ENCODE data around the gene SELPLG. TPM values are rescaled to one million over a fixed set of nuclear protein-coding genes. Genes with fewer than 3 reads are reported as not detected.

The SELPLG gene
- total and polyA plus RNA-seq, 11 donors: 1.0 to 26.7 (median 4.0) TPM

DNA sequence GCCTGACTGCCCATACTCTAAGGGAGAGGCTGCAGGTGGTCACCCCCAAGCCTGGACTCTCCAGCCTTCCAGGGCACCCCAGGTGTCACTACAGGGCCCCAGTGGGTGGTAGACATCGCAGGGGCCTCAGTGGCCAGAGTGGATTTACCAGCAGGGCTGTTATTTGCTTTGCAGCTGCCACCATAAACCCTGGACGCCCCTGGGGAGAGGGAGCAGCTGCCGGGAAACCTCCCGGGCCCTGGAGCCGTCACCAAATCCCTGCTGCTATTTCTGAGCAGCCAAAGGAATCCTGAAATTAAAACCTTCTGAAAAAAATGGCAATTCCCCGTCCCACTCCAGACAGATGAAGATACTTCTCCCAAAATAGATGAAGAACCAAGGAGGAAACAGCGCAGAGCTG is 49.7 kb downstream of the SELPLG start:
- Histone ChIP-seq H3K9me3 (no peaks in the 10 kb centered on the region), H3K4me3 (no peak overlapping the region), H3K27me3 (no peaks in the 10 kb centered on the region), H3K27ac (peak overlapping the region in 1 of 12 donors; percentile 7), H3K36me3 (no peaks in the 10 kb centered on the region), H3K4me1 (peaks cover 0 to 25% (median 0%) of the 10 kb centered on the region in 12 donors)
- DNase-seq: peak in 1 of 5 donors; percentile 25
- 50 to 60% (median 55%) methylated on average over 7 of the region's 7 CpGs for WGBS, 4 donors
- intact Hi-C loops (cut with DNase I): no loop called here
- TF ChIP-seq CTCF (IDR thresholded peaks at IDR 0.05): no peak
- TF ChIP-seq POLR2A (IDR thresholded peaks at IDR 0.05): no peak
- peak in 1 of 4 donors; percentile 15 for ATAC-seq

DNA sequence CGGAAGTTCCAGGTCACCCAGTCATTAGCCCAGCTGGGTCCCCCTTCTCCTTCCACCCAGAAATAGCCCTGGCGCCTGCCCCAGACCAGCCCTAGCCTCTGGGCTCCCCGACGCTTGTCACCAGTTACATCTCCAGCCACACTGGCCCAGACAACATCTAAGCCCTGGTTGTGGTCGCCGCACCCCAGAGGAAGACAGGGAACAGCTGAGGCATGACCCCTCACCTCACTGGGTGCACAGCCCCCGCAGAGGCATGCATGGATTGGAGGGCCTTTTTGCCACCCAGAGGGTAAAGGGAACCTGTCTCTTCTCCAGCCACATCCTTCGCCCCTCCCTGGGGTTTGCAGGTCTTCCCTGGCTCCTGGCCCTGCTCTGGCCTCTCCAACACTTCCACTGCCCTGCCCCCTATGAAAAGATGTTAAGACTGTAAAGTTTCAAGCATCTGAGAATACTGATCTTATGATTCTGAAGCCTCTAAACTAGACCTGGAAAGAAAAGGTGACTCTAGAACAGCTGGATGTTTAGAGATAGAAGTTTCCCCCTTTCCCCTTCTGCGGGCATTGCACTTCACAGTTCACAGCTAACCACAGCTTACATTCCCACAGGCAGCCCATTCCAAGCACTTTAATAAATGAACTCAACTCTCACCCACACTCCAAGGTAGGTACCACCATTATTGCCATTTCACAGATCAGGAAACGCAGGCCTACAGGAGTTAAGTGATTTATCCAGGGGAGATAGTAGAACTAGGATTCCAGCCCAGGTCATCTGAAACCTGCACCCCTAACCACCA is 50.5 kb downstream of the SELPLG start:
- ATAC-seq: no peak

GRCh38 chr12:108582509-108582908 is 51.2 kb downstream of the SELPLG start:
- 88 to 93% (median 89%) methylated on average over 9 of the region's 9 CpGs for WGBS, 4 donors
- ATAC-seq: no peak
- H3K4me1 ChIP-seq: peaks cover 0 to 22% (median 0%) of the 10 kb centered on the region in 12 donors

More for the DNA sequence above, 50.5 kb downstream of the SELPLG start:
- whole genome bisulfite sequencing, 4 donors: 76 to 83% (median 78%) methylated on average over 9 to 10 of the region's 10 CpGs
- no peaks in the 10 kb centered on the region for H3K36me3 ChIP-seq
- intact Hi-C loops (cut with DNase I): no loop called here
- peaks cover 0 to 25% (median 0%) of the 10 kb centered on the region in 12 donors for H3K4me1 ChIP-seq
- no peaks in the 10 kb centered on the region for H3K9me3 ChIP-seq
- TF ChIP-seq POLR2A (IDR thresholded peaks at IDR 0.05): no peak
- TF ChIP-seq CTCF (IDR thresholded peaks at IDR 0.05): no peak
- no peak overlapping the region for H3K27ac ChIP-seq
- H3K27me3 ChIP-seq: no peaks in the 10 kb centered on the region
- H3K4me3 ChIP-seq: no peak overlapping the region
- DNase-seq: peak in 1 of 5 donors; percentile 20

More at GRCh38 chr12:108582509-108582908, 51.2 kb downstream of the SELPLG start:
- peak in 1 of 5 donors; percentile 17 for DNase-seq
- Histone ChIP-seq H3K27me3 (no peaks in the 10 kb centered on the region), H3K27ac (no peak overlapping the region), H3K9me3 (no peaks in the 10 kb centered on the region), H3K36me3 (no peaks in the 10 kb centered on the region), H3K4me3 (no peak overlapping the region)
- TF ChIP-seq CTCF (IDR thresholded peaks at IDR 0.05) (no peak), POLR2A (IDR thresholded peaks at IDR 0.05) (no peak)
- intact Hi-C loops (cut with DNase I): no loop called here
